ENCODE data around the gene TRIP13.

DNA sequence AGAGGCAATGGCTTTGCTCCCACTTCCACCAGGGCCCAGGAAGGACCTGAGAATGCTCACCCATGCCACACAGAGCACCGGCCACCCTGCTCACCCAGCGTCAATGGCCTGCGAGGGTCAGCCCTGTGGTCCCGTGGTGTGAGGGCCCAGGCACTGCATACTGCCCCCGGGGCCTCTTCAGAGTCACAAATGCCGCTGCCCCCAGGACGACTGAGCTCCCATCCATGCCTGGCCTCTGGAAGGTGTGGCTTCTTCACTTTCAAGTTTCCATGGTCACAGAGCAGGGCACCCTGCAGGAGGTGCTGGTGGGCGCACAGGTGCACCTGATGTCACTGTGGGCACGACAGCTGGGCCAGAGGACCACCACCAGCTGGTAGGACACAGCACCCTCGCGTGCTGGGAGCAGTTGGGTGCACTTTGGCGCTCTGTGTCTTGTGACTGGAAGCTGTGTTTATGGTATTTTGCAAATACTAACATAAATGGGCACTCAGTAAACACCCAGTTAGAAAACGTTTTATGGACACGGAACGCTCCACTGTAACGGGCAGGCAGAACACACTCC, 29.4 kb upstream of the TRIP13 start:
- TF ChIP-seq EZH2 (IDR thresholded peaks at IDR 0.05; ENCODE audit: insufficient read depth, poor library complexity, severe bottlenecking) (no peak), EZH2phosphoT487 (IDR thresholded peaks at IDR 0.05; ENCODE audit: insufficient read depth, low read depth) (no peak)
